HG02938 (cell line): ENCODE data around the gene ALPL.

Experiments used
- ATAC-seq: cut with Tn5 transposase; IDR thresholded peaks from one replicate; pipeline ENCODE4 v1.9.1; 2021; ENCODE audit warnings: mild to moderate bottlenecking, moderate library complexity; ENCODE audit not compliant: unreplicated experiment

ALPL gene

GRCh38 chr1:21574466-21575151 lies 65.4 kb downstream of the ALPL start:
- no peak for ATAC-seq

GRCh38 chr1:21575351-21575942 lies 66.2 kb downstream of the ALPL start:
- no peak for ATAC-seq

- no peak for ATAC-seq
These were observed 67.0 kb downstream of the ALPL start for GRCh38 chr1:21576031-21576797.

- no peak for ATAC-seq
These were observed 67.6 kb downstream of the ALPL start for GRCh38 chr1:21576798-21577187.

GRCh38 chr1:21577324-21577723 lies 68.1 kb downstream of the ALPL start:
- ATAC-seq: no peak

- ATAC-seq: no peak
These were observed 68.7 kb downstream of the ALPL start for GRCh38 chr1:21577933-21578332.

- ATAC-seq: no peak
These were observed 70.6 kb downstream of the ALPL start for GRCh38 chr1:21579791-21580190.

- ATAC-seq: no peak
These were observed 74.9 kb downstream of the ALPL start for GRCh38 chr1:21584096-21584495.

- ATAC-seq: no peak
These were observed 75.8 kb downstream of the ALPL start for GRCh38 chr1:21585037-21585436.

- ATAC-seq: no peak
These were observed 77.0 kb downstream of the ALPL start for GRCh38 chr1:21586222-21586621.

- ATAC-seq: no peak
These were observed 77.8 kb downstream of the ALPL start for GRCh38 chr1:21586846-21587601.

GRCh38 chr1:21587602-21587953 lies 78.4 kb downstream of the ALPL start:
- no peak for ATAC-seq

GRCh38 chr1:21589618-21590017 lies 80.4 kb downstream of the ALPL start:
- no peak for ATAC-seq

- no peak for ATAC-seq
These were observed 81.1 kb downstream of the ALPL start for GRCh38 chr1:21590126-21590880.

GRCh38 chr1:21590934-21591333 lies 81.7 kb downstream of the ALPL start:
- no peak for ATAC-seq

GRCh38 chr1:21592086-21592865 lies 83.1 kb downstream of the ALPL start:
- no peak for ATAC-seq

- no peak for ATAC-seq
These were observed 84.0 kb downstream of the ALPL start for GRCh38 chr1:21593231-21593630.

GRCh38 chr1:21594501-21594900 lies 85.3 kb downstream of the ALPL start:
- no peak for ATAC-seq

- ATAC-seq: no peak
These were observed 86.0 kb downstream of the ALPL start for GRCh38 chr1:21594935-21595897.
